Keratinocyte (primary cell): ENCODE measurements around the gene HAX1. TPM values are rescaled to one million over a fixed set of nuclear protein-coding genes. Genes with fewer than 3 reads are reported as not detected.
"Not testable (repeated sequence)": the region's sequence is repeated elsewhere in the genome, so short reads cannot be mapped to it uniquely, and the experiment has no call there.

Source experiments
- DNase-seq: peaks from one replicate; pipeline ENCODE4 v3.0.0-alpha.2; 2011; ENCODE audit warnings: low read depth, missing footprints, low spot score
- FAIRE-seq: peaks from 2 replicates; lab custom pipeline; 2011; peaks lifted over from hg19 to GRCh38; lab: Jason Lieb, UNC
- H2AFZ ChIP-seq: 2 replicates; pipeline ENCODE4 v1.6.0; 2012; ENCODE audit warnings: low read length, control low read depth, inconsistent platforms; ENCODE audit not compliant: control insufficient read depth
- H3K27ac ChIP-seq: 2 replicates; pipeline ENCODE4 v1.5.1; 2011; ENCODE audit warnings: low read length; ENCODE audit not compliant: control insufficient read depth, insufficient read depth
- H3K27me3 ChIP-seq: 3 replicates; pipeline ENCODE4 v1.6.0; 2011; ENCODE audit warnings: low read length; ENCODE audit not compliant: control insufficient read depth, insufficient read depth; ENCODE audit errors: extremely low read depth
- H3K36me3 ChIP-seq, 2 experiments: 2 replicates in 1 of 2; 3 replicates in 1 of 2; pipeline ENCODE4 v1.5.1; 2011; ENCODE audit warnings: low read length in 2 of 2, mild to moderate bottlenecking in 1 of 2; ENCODE audit not compliant: control insufficient read depth in 2 of 2, insufficient read depth in 2 of 2; ENCODE audit errors: extremely low read depth in 1 of 2
- H3K4me1 ChIP-seq: 3 replicates; pipeline ENCODE4 v1.5.1; 2011; ENCODE audit warnings: low read length; ENCODE audit not compliant: control insufficient read depth, insufficient read depth; ENCODE audit errors: extremely low read depth
- H3K4me2 ChIP-seq: 3 replicates; pipeline ENCODE4 v1.6.0; 2011; ENCODE audit warnings: low read depth, low read length; ENCODE audit not compliant: control insufficient read depth, insufficient read depth; ENCODE audit errors: extremely low read depth
- H3K4me3 ChIP-seq, 3 experiments: fragments of 200-600 bp in 1 of 3; sonication (generic) in 1 of 3; 2 replicates in 2 of 3; 3 replicates in 1 of 3; pipeline ENCODE4 v1.5.1; 2011 to 2016; ENCODE audit warnings: low read length in 3 of 3, mild to moderate bottlenecking in 3 of 3, control low read depth in 2 of 3, inconsistent platforms in 1 of 3, low read depth in 1 of 3, mixed read lengths in 1 of 3, mixed run types in 1 of 3, moderate library complexity in 1 of 3; ENCODE audit not compliant: control insufficient read depth in 2 of 3, insufficient read depth in 2 of 3; ENCODE audit errors: extremely low read depth in 1 of 3
- H3K79me2 ChIP-seq: 2 replicates; pipeline ENCODE4 v1.6.0; 2012; ENCODE audit warnings: low read length; ENCODE audit not compliant: control insufficient read depth, insufficient read depth
- H3K9ac ChIP-seq: 3 replicates; pipeline ENCODE4 v1.6.0; 2011; ENCODE audit warnings: low read length; ENCODE audit not compliant: control insufficient read depth, insufficient read depth; ENCODE audit errors: extremely low read depth
- H3K9me1 ChIP-seq: 3 replicates; pipeline ENCODE4 v1.6.0; 2011; ENCODE audit warnings: low read length; ENCODE audit not compliant: control insufficient read depth, insufficient read depth; ENCODE audit errors: extremely low read depth
- H3K9me3 ChIP-seq: 2 replicates; pipeline ENCODE4 v1.5.1; 2012; ENCODE audit warnings: low read depth, low read length; ENCODE audit not compliant: control insufficient read depth
- H4K20me1 ChIP-seq: 3 replicates; pipeline ENCODE4 v1.6.0; 2011; ENCODE audit warnings: low read length; ENCODE audit not compliant: control insufficient read depth, insufficient read depth; ENCODE audit errors: extremely low read depth
- EZH2 ChIP-seq: IDR thresholded peaks from one replicate; pipeline ENCODE4 v1.6.1; 2012; ENCODE audit warnings: inconsistent platforms, mild to moderate bottlenecking, low read length, moderate library complexity
- dilution Hi-C: fragments of 300-500 bp; cut with MboI; formaldehyde crosslinking; loops from one replicate; pipeline ENCODE4 v1.7.0; 2020; ENCODE audit warnings: low sequenced_read_pairs; ENCODE audit not compliant: extremely low pct_ligation_motif_present
- polyA plus RNA-seq, 5 experiments: library from polyadenylated mRNA; depleted of rRNA in 3 of 5; stranded (reverse) in 3 of 5; stranded (forward) in 1 of 5; unstranded in 1 of 5; fragments of >200 nt; gene quantifications; 1 replicate in 1 of 5; 2 replicates in 3 of 5; 3 replicates in 1 of 5; pipeline versions ENCODE4 v1.2.1 to v1.2.3, GENCODE V29; 2011 to 2012; ENCODE audit warnings: missing spikeins in 2 of 5, low read depth in 1 of 5, low replicate concordance in 1 of 5
- TF ChIP-seq, protein P1 (sequence below), 3 experiments: IDR thresholded peaks in 1 of 3; conservative IDR thresholded peaks in 1 of 3; optimal IDR thresholded peaks in 1 of 3; 2 replicates in 2 of 3; 3 replicates in 1 of 3; pipeline versions ENCODE3 to v1.5.1; 2011; ENCODE audit warnings: low read length in 3 of 3, mild to moderate bottlenecking in 3 of 3, moderate library complexity in 2 of 3, control low read depth in 1 of 3, inconsistent platforms in 1 of 3; ENCODE audit not compliant: insufficient read depth in 2 of 3; ENCODE audit errors: extremely low read depth in 1 of 3

HAX1 gene
- polyA plus RNA-seq, 1 donor (not counting 4 experiments of a cell fraction or from before 2014, with no cell fraction given): 110 TPM

DNA sequence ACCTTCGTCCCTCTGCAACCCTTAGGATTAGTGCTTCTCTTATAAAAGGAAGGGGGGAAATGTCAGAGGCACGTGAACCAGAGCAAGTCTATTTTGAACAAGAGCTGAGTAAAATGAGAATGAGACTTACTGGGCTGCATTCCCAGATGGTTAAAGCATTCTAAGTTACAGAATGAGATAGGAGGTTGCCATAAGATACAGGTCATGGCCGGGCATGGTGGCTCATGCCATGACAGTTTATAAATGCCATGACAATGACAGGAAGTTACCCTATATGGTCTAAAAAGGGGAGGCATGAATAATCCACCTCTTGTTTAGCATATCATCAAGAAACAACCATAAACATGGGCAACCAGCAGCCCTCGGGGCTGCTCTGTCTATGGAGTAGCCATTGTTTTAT, 46.0 kb downstream of the HAX1 start:
- Histone ChIP-seq H3K4me1 (peaks cover 9% of the 10 kb centered on the region), H3K27me3 (no peaks in the 10 kb centered on the region), H3K79me2 (no peaks in the 10 kb centered on the region), H4K20me1 (no peaks in the 10 kb centered on the region), H2AFZ (no peak overlapping the region), H3K36me3 (no peaks in the 10 kb centered on the region), H3K9ac (no peak overlapping the region), H3K4me3 (no peak overlapping the region), H3K9me1 (no peaks in the 10 kb centered on the region), H3K4me2 (no peak overlapping the region), H3K27ac (no peak overlapping the region), H3K9me3 (no peaks in the 10 kb centered on the region)
- DNase-seq: no peak
- no peak for FAIRE-seq
- dilution Hi-C loops: no loop called here
- TF ChIP-seq, protein P1, sequence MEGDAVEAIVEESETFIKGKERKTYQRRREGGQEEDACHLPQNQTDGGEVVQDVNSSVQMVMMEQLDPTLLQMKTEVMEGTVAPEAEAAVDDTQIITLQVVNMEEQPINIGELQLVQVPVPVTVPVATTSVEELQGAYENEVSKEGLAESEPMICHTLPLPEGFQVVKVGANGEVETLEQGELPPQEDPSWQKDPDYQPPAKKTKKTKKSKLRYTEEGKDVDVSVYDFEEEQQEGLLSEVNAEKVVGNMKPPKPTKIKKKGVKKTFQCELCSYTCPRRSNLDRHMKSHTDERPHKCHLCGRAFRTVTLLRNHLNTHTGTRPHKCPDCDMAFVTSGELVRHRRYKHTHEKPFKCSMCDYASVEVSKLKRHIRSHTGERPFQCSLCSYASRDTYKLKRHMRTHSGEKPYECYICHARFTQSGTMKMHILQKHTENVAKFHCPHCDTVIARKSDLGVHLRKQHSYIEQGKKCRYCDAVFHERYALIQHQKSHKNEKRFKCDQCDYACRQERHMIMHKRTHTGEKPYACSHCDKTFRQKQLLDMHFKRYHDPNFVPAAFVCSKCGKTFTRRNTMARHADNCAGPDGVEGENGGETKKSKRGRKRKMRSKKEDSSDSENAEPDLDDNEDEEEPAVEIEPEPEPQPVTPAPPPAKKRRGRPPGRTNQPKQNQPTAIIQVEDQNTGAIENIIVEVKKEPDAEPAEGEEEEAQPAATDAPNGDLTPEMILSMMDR (optimal IDR thresholded peaks at IDR 0.05 in 1 of 3, IDR thresholded peaks at IDR 0.05 in 1 of 3, conservative IDR thresholded peaks at IDR 0.05 in 1 of 3; ENCODE audit: extremely low read depth in 1 of 3, insufficient read depth in 2 of 3, low read length in 3 of 3): no peak
- TF ChIP-seq EZH2: no peak

DNA sequence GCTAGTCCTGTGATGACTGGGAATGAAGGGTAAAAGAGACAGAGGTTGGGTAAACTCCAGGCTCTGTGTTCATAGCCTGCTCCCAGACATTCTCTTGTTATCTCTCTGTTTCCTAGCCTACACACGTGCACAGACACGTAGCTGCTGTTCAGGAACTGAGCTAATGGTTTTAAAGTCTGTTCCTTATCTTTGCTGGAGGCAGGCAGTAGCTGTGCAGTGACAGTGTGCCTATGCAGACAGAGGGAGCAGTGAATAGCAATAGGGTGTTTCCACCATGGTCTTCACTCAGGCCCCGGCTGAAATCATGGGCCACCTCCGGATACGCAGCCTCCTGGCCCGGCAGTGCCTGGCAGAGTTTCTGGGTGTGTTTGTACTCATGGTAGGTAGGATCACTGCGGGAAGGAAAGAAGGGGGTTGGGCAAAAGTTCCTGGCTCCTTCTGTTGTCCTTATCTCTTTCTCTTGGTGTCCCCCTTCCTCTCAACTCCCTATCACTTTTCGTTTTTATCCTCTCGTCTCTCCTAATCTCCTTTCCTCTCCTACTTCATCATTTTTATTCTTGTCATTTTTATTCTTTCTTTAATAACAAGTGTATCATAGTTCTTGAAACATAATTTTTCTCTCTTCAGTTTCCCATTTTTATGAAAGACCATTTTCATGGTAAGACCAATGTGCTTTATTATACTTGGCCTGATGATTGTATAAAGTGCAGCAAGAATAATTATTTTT, 48.6 kb downstream of the HAX1 start, which contains the start of gene AQP10:
AQP10 (plus strand) TSS at position 212 of the 727 bp plus-strand sequence; CDS start at position 275, 63 bp downstream.
- peak; percentile 86 for FAIRE-seq
- Histone ChIP-seq H3K36me3 (no peaks in the 10 kb centered on the region), H3K27ac (peak within 1 kb of the TSS; percentile 40), H3K4me3 (peak within 1 kb of the TSS in 2 of 3 experiments; percentile 25 to 43), H3K4me2 (peak within 1 kb of the TSS; percentile 76), H4K20me1 (no peaks in the 10 kb centered on the region), H3K4me1 (peaks cover 12% of the 10 kb centered on the region), H2AFZ (peak within 1 kb of the TSS; percentile 85), H3K9me3 (no peaks in the 10 kb centered on the region), H3K79me2 (no peaks in the 10 kb centered on the region), H3K27me3 (no peaks in the 10 kb centered on the region), H3K9ac (peak within 1 kb of the TSS; percentile 37), H3K9me1 (no peaks in the 10 kb centered on the region)
- no peak for DNase-seq
- dilution Hi-C loops: no loop called here
- TF ChIP-seq EZH2: no peak
- TF ChIP-seq, protein P1 (optimal IDR thresholded peaks at IDR 0.05 in 1 of 3, IDR thresholded peaks at IDR 0.05 in 1 of 3, conservative IDR thresholded peaks at IDR 0.05 in 1 of 3; ENCODE audit: extremely low read depth in 1 of 3, insufficient read depth in 2 of 3, low read length in 3 of 3): no peak

DNA sequence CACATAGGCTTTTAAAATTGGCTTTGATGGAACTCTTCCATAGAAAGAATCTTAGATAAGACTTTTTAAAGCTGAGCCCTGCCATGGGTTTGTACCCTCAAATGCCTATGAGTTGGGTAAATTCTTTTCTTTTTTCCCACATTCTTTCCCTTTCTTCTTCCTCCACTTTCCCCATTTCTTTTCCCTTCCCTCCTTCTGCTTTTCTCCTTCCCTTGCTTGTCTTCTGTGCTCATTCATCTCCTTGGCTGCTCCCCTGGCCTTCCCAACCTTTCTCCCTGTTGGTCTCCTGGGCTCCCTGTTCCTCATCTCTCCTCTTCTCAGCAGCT, 49.1 kb downstream of the HAX1 start:
- peaks cover 16% of the 10 kb centered on the region for H3K4me1 ChIP-seq
- H3K4me3 ChIP-seq, DNase-seq, H3K27me3 ChIP-seq, H3K36me3 ChIP-seq, H3K79me2 ChIP-seq, H4K20me1 ChIP-seq, H3K27ac ChIP-seq, dilution Hi-C loops, H3K4me2 ChIP-seq, H3K9ac ChIP-seq, H3K9me3 ChIP-seq, H2AFZ ChIP-seq, H3K9me1 ChIP-seq, FAIRE-seq: not testable (repeated sequence)
